Eye (tissue), 1 donor: ENCODE data around the gene FER.
"Not testable (repeated sequence)": the region's sequence is repeated elsewhere in the genome, so short reads cannot be mapped to it uniquely, and the experiment has no call there.

Experiments used
- DNase-seq: peaks from one replicate; pipeline ENCODE4 v3.0.0-alpha.2; 2015

The FER gene

DNA sequence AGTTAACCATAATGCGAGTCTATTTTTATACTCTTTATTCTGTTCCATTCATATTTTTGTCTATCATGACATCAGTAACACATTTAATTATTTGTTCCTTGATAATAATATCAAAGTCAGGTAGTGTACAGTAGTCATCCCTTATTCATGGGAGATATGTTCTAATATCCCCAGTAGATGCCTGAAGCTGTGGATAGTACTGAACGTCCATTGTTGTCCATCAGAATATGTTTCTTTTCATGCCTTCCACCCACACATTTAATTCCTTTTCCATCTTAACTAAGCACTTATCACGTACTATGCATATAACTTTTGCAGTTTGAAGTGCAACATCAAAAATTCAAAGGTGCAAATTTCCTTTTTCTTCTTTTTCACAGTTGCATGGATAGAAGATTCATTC is 53.6 kb downstream of the FER start:
- DNase-seq = no peak

DNA sequence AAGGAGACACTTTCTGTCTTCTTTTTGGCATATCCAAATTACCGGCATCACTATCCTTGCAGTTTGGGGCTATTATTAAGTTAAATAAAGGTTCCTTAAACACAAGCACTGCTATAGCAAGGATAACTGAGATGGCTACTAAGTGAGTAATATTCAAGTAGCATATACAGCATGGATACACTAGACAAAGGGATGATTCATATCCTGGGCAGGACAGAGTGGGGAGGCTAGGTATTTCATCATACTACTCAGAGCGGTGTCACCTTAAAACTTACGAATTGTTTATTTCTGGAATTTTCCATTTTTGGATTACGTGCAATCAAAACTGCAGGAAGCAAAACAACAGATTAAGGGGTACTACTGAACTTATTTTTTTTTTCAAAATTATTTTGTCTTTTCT is 54.1 kb downstream of the FER start:
- DNase-seq = no peak

DNA sequence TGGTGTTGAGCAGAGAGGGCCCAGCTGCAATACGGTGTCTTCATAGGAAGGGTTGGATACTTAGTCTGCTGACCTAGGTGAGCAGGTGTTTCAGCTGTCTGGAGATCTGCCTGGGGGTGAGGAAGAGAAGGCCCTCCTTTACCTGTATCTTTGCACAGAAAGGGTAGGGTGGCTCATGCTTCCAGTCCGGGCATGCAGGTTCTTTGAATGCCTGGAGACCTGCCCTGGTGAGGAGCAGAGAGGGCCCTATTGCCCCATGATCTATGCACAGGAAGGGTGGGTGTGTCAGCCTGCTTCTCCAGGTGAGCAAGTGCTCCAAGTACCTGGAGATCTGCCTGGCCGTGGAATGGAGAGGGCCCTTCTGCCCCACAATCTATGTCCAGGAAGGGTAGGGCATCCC is 63.0 kb downstream of the FER start:
- DNase-seq = no peak

DNA sequence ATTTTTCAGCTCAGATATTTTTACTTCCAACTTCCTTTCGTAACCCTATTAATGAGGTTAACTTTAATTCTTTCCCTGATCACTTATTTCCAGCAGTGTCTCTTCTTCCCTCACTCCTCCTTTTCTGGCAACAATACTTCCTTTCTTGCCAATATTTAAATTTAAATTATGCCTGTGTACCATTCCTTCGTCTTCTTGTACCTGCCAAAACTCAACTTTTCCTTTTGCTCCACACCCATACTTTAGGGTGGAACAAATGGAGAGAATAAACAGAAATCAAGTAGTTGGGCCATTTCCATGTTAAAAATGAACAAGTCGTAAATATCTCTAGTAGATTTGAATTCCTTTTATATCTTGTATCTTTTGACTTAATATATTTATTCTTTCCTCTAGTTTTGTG is 66.0 kb downstream of the FER start:
- DNase-seq = peak; percentile 26

GRCh38 chr5:108814551-108814950 is 66.9 kb downstream of the FER start:
- DNase-seq = peak; percentile 3

DNA sequence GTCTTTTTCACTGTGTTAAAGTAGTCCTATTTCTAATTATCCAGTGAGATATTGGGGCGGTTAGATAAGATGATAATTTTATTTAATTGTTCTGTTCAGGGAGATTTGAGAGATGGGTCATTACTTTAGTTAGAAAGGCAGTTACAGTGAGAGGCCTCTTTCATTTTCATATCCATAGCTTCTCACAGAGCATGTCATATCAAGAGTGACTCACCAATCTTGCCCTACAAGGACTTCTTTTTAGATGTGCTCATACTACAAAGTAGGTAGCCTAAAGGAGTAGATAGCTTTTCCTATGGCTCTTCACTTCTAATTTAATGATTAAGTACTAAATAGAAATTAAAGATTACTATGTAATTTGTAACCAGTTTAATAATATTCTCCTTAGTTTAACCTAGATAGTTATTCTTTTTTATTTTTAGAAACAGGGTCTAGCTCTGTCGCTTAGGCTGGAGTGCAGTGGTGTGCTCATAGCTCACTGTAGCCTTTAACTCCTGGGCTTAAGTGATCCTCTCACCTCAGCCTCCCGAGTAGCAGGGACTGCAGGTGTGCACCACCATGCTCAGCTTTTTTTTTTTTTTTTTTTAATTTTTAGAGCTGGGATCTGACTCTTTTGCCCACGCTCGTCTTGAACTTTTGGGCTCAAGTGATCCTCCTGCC is 71.0 kb downstream of the FER start:
- DNase-seq = no peak

DNA sequence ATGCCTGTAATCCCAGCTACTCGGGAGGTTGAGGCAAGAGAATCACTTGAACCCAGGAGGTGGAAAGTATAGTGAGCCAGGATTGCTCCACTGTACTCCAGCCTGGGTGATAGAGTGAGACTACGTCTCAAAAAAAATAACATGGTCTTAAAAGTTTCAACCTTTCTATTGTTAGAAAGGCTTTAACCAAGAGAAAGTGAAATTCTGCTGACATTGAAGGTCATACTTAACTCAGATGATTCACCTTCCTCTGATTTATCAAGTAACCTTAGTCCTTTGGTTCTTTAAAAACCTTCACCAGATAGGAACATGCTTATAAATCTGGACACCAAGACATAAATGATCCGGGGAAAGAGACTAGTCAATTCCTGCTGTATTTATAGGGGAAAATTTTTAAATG is 73.3 kb downstream of the FER start:
- no peak for DNase-seq

DNA sequence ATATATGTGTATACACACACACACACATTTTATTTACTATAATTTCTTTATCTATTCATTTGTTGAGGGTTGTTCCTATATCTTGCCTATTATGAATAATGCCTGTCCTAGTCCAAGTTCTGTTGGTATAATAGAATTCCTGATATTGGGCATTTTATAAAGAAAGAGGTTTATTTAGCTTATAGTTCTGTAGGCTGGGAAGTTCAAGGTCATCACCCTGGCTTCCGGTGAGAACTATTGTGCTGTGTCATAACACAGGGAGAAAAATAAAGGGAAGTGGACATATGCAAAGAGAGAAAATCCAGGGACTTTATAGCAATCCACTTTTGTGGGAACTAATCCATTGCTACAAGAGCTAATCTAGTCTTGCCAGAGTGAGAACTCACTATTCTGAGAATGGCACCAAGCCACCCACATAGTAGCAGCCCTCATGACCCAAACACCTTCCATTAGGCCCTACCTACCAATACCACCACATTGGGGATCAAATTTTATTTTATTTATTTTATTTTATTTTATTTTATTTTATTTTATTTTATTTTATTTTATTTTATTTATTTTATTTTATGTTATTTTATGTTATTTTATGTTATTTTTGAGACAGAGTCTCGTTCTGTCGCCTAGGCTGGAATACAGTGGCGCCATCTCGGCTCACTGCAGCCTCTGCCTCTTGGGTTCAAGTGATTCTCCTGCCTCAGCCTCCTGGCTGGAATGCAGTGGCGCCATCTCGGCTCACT is 74.7 kb downstream of the FER start:
- DNase-seq = no peak

DNA sequence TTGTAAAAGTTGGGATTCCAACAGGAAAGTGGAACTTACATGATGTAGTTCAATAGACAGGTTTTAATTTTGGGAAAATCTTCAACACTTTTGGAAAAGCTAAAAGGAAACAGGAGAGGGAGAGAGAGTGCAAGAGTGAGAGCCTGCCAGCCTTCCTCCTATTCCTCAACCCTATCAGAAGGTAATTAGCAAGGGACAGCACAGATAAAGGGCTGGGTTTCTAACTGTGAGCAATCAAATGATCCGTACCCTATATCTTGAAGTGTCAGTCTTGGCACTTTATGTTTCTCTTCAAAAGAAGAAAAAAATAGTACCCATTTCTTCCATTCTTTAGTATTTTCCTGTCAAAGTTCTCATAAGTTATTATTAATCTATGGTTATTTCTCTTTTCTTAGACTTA is 79.4 kb downstream of the FER start:
- DNase-seq = no peak

GRCh38 chr5:108830705-108831276 is 83.1 kb downstream of the FER start:
- no peak for DNase-seq

- no peak for DNase-seq
Measured at GRCh38 chr5:108836492-108836891, 88.8 kb downstream of the FER start.

- not testable (repeated sequence) for DNase-seq
Measured at GRCh38 chr5:108842260-108842941, 94.7 kb downstream of the FER start.

DNA sequence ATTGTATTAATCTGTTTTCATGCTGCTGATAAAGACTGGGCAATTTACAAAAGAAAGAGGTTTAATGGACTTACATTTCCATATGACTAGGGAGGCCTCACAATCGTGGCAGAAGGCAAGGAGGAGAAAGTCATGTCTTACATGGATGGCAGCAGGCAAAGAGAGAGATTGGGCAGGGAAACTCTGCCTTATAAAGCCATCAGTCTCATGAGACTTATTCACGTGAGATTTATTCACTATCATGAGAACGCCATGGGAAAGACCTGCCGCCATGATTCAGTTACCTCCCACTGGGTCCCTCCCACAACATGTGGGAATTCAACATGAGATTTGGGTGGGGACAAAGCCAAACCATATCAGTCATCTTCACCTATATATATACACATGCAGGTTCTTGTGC is 103.4 kb downstream of the FER start:
- DNase-seq = not testable (repeated sequence)

DNA sequence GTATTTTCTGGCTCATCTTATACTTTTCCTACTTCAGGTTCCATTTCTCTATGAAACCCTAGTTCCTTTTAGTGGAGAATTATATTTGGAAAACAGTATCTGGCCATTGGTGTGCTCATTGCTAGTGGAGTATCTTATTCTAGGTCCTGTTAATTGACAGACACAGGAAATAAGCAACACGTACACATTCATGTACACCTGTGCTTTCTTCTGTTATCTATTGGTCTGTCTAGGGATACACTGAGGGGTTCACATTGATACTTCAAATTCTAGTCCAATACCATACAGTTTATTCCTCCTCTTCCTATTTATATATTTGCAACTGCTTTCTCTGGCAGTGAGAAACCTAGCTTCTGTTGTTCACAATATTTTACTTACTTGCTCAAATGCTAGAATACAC is 110.2 kb downstream of the FER start:
- no peak for DNase-seq

- DNase-seq = no peak
Measured at GRCh38 chr5:108858959-108859358, 111.3 kb downstream of the FER start.

GRCh38 chr5:108862211-108862610 is 114.5 kb downstream of the FER start:
- DNase-seq = no peak

DNA sequence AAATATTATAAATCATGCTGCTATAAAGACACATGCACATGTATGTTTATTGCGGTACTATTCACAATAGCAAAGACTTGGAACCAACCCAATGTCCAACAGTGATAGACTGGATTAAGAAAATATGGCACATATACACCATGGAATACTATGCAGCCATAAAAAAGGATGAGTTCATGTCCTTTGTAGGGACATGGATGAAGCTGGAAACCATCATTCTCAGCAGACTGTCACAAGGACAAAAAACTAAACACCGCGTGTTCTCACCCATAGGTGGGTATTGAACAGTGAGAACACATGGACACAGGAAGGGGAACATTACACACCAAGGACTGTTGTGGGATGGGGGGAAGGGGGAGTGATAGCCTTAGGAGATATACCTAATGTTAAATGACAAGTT is 118.4 kb downstream of the FER start:
- not testable (repeated sequence) for DNase-seq

- DNase-seq = no peak
Measured at GRCh38 chr5:108867656-108868055, 120.0 kb downstream of the FER start.

- no peak for DNase-seq
Measured at GRCh38 chr5:108869066-108869465, 121.4 kb downstream of the FER start.

DNA sequence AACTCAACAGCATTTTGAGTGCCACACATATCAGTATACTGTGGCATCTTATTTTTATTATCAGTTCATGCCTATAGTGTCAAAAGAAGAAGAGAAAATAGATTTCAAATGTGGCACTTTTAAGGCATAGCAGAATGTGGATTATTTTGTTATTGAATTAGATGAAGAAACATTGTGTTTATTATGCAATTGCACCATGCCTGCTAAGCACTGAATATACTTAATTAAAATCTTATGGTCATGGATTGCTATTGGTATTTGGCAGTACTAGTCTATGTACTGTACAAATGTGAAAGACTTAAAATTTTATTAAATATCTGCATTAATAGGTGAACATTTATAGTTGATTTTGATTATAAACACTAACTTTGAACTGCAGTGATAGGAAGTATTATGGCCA is 128.8 kb downstream of the FER start:
- DNase-seq = no peak

- no peak for DNase-seq
Measured at GRCh38 chr5:108878756-108879155, 131.1 kb downstream of the FER start.

GRCh38 chr5:108881133-108881532 is 133.4 kb downstream of the FER start:
- DNase-seq = no peak

- DNase-seq = peak; percentile 6
Measured at GRCh38 chr5:108884736-108885135, 137.0 kb downstream of the FER start.

- no peak for DNase-seq
Measured at GRCh38 chr5:108898257-108898656, 150.6 kb downstream of the FER start.
